Measurements from ENCODE around the gene LPP. TPM values are rescaled to one million over a fixed set of nuclear protein-coding genes. Genes with fewer than 3 reads are reported as not detected.

Gene LPP
- total RNA-seq, 4 donors from 2014 or later = 109 to 170 (median 132) TPM

GRCh38 chr3:188687389-188687788, 533.4 kb downstream of the LPP start:
- Histone ChIP-seq H3K9me3 (no peaks in the 10 kb centered on the region), H3K27me3 (no peaks in the 10 kb centered on the region), H3K4me3 (no peak overlapping the region), H3K36me3 (no peaks in the 10 kb centered on the region), H3K4me1 (peaks cover 0 to 14% (median 0%) of the 10 kb centered on the region in 4 donors), H3K27ac (no peak overlapping the region)
- DNase-seq = no peak
- no peak for TF ChIP-seq POLR2A (IDR thresholded peaks at IDR 0.05)
- no peak for TF ChIP-seq CTCF (IDR thresholded peaks at IDR 0.05)

- H3K4me3 ChIP-seq = no peak overlapping the region
- DNase-seq = no peak
- no peak for TF ChIP-seq CTCF (IDR thresholded peaks at IDR 0.05)
- no peak for TF ChIP-seq POLR2A (IDR thresholded peaks at IDR 0.05)
- no peak overlapping the region for H3K27ac ChIP-seq
- no peaks in the 10 kb centered on the region for H3K4me1 ChIP-seq
- H3K9me3 ChIP-seq = no peaks in the 10 kb centered on the region
- H3K27me3 ChIP-seq = no peaks in the 10 kb centered on the region
- no peaks in the 10 kb centered on the region for H3K36me3 ChIP-seq
These were observed 535.2 kb downstream of the LPP start for GRCh38 chr3:188689101-188689574.

- TF ChIP-seq POLR2A (IDR thresholded peaks at IDR 0.05) = no peak
- TF ChIP-seq CTCF (IDR thresholded peaks at IDR 0.05) = no peak
- H3K4me3 ChIP-seq = no peak overlapping the region
- no peaks in the 10 kb centered on the region for H3K36me3 ChIP-seq
- no peaks in the 10 kb centered on the region for H3K27me3 ChIP-seq
- no peak overlapping the region for H3K27ac ChIP-seq
- H3K9me3 ChIP-seq = no peaks in the 10 kb centered on the region
- H3K4me1 ChIP-seq = no peaks in the 10 kb centered on the region
- no peak for DNase-seq
These were observed 536.1 kb downstream of the LPP start for GRCh38 chr3:188690064-188690463.

- TF ChIP-seq POLR2A (IDR thresholded peaks at IDR 0.05) (no peak), CTCF (IDR thresholded peaks at IDR 0.05) (no peak)
- no peaks in the 10 kb centered on the region for H3K27me3 ChIP-seq
- H3K4me1 ChIP-seq = no peaks in the 10 kb centered on the region
- DNase-seq = no peak
- H3K4me3 ChIP-seq = no peak overlapping the region
- no peak overlapping the region for H3K27ac ChIP-seq
- no peaks in the 10 kb centered on the region for H3K36me3 ChIP-seq
- no peaks in the 10 kb centered on the region for H3K9me3 ChIP-seq
These were observed 537.0 kb downstream of the LPP start for GRCh38 chr3:188691004-188691403.

GRCh38 chr3:188691665-188692064, 537.7 kb downstream of the LPP start:
- H3K36me3 ChIP-seq = no peaks in the 10 kb centered on the region
- TF ChIP-seq CTCF (IDR thresholded peaks at IDR 0.05) (no peak), POLR2A (IDR thresholded peaks at IDR 0.05) (no peak)
- DNase-seq = no peak
- H3K27ac ChIP-seq = no peak overlapping the region
- no peaks in the 10 kb centered on the region for H3K27me3 ChIP-seq
- no peaks in the 10 kb centered on the region for H3K4me1 ChIP-seq
- no peaks in the 10 kb centered on the region for H3K9me3 ChIP-seq
- no peak overlapping the region for H3K4me3 ChIP-seq

- no peaks in the 10 kb centered on the region for H3K27me3 ChIP-seq
- H3K27ac ChIP-seq = no peak overlapping the region
- H3K9me3 ChIP-seq = no peaks in the 10 kb centered on the region
- no peak overlapping the region for H3K4me3 ChIP-seq
- DNase-seq = no peak
- H3K4me1 ChIP-seq = no peaks in the 10 kb centered on the region
- H3K36me3 ChIP-seq = no peaks in the 10 kb centered on the region
- TF ChIP-seq CTCF (IDR thresholded peaks at IDR 0.05) (no peak), POLR2A (IDR thresholded peaks at IDR 0.05) (no peak)
These were observed 538.7 kb downstream of the LPP start for GRCh38 chr3:188692700-188693099.

Measured in Peyer's patch (tissue), 4 donors.